HepG2 (cell line): ENCODE results near the gene TSPAN2. TPM values are rescaled to one million over a fixed set of nuclear protein-coding genes. Genes with fewer than 3 reads are reported as not detected.

Experiments
- ATAC-seq: fragments of 200-7000 bp; cut with Tn5 transposase; 3 replicates; pipeline ENCODE4 v1.9.1; 2020; ENCODE audit warnings: mild to moderate bottlenecking, moderate library complexity
- BruUV-seq: library from RNA; stranded (reverse); fragments of 400-500 nt; replicated peaks from 2 replicates; lab custom pipeline; 2021; lab: Mats Ljungman, UMichigan
- CTCF ChIA-PET: fragments of 300-600 bp; formaldehyde crosslinking; extraction: SDS; loops from one replicate; lab custom pipeline; 2021; ENCODE audit warnings: low total read pairs, inconsistent platforms, low intra/inter-chr PET ratio; lab: Yijun Ruan, JAX
- POLR2A ChIA-PET: fragments of 350-600 bp; sonication (Branson Sonifier 250); formaldehyde crosslinking; loops from one replicate; lab custom pipeline; 2020; ENCODE audit warnings: antibody characterized with exemption, inconsistent platforms; lab: Yijun Ruan, JAX
- DNase-seq: peaks from one replicate; pipeline ENCODE4 v3.0.0-alpha.2; 2015; ENCODE audit warnings: low spot score
- FAIRE-seq: peaks from 3 replicates; lab custom pipeline; 2011; peaks lifted over from hg19 to GRCh38; lab: Jason Lieb, UNC
- H2AFZ ChIP-seq: one replicate; pipeline ENCODE4 v1.6.1; 2011; ENCODE audit warnings: low read length, inconsistent platforms
- H3K27ac ChIP-seq: fragments of 300-600 bp; 3 replicates; pipeline ENCODE4 v1.8.0; 2011; ENCODE audit warnings: mixed run types, mild to moderate bottlenecking, mixed read lengths, low read length, inconsistent platforms; ENCODE audit not compliant: insufficient read depth; ENCODE audit errors: extremely low read length
- H3K27me3 ChIP-seq, 2 experiments: fragments of 200-600 bp in 1 of 2; 2 replicates in 1 of 2; 3 replicates in 1 of 2; pipeline versions ENCODE4 v1.6.0 to v1.8.0; 2011; ENCODE audit warnings: low read length in 2 of 2, mild to moderate bottlenecking in 2 of 2, moderate library complexity in 2 of 2, inconsistent platforms in 1 of 2; ENCODE audit not compliant: insufficient read depth in 2 of 2, control insufficient read depth in 1 of 2
- H3K36me3 ChIP-seq, 2 experiments: fragments of 200-600 bp in 1 of 2; replicated peaks in 1 of 2; 2 replicates in 1 of 2; 3 replicates in 1 of 2; pipeline versions ENCODE4 v1.5.1 to v1.8.0; 2011; ENCODE audit warnings: low read length in 2 of 2, inconsistent platforms in 1 of 2; ENCODE audit not compliant: insufficient read depth in 2 of 2, control insufficient read depth in 1 of 2
- H3K4me1 ChIP-seq: 2 replicates; pipeline ENCODE4 v1.5.1; 2012; ENCODE audit warnings: low read length, inconsistent platforms; ENCODE audit not compliant: insufficient read depth
- H3K4me2 ChIP-seq: 2 replicates; pipeline ENCODE4 v1.6.0; 2011; ENCODE audit warnings: low read depth, low read length, inconsistent platforms
- H3K4me3 ChIP-seq, 3 experiments: fragments of 200-600 bp in 1 of 3; sonication (generic), shearing (Covaris generic) in 1 of 3; replicated peaks in 1 of 3; 2 replicates each; pipeline ENCODE4 v1.5.1; 2011 to 2016; ENCODE audit warnings: low read length in 3 of 3, inconsistent platforms in 2 of 3, low read depth in 2 of 3, mild to moderate bottlenecking in 2 of 3, control low read depth in 1 of 3, mixed read lengths in 1 of 3; ENCODE audit not compliant: insufficient read depth in 1 of 3
- H3K79me2 ChIP-seq: one replicate; pipeline ENCODE4 v1.6.1; 2011; ENCODE audit warnings: low read length, inconsistent platforms; ENCODE audit not compliant: insufficient read depth
- H3K9ac ChIP-seq: 2 replicates; pipeline ENCODE4 v1.6.0; 2011; ENCODE audit warnings: mild to moderate bottlenecking, low read depth, low read length, inconsistent platforms; ENCODE audit not compliant: insufficient read depth
- H3K9me3 ChIP-seq: 2 replicates; pipeline ENCODE4 v1.5.1; 2012; ENCODE audit warnings: mild to moderate bottlenecking, low read length
- H4K20me1 ChIP-seq: 2 replicates; pipeline ENCODE4 v1.6.0; 2011; ENCODE audit warnings: inconsistent platforms, mild to moderate bottlenecking, low read length, moderate library complexity; ENCODE audit not compliant: insufficient read depth
- ATF4 ChIP-seq, 2 experiments: fragments of 450-650 bp in 1 of 2; sonication (generic) in 1 of 2; formaldehyde crosslinking; IDR thresholded peaks; 2 replicates each; pipeline versions ENCODE4 v1.5.0 to v1.8.0; 2020 to 2022; ENCODE audit warnings: mild to moderate bottlenecking in 1 of 2, missing genetic modification reagents in 1 of 2
- SRSF1 ChIP-seq: fragments of 200-400 bp; formaldehyde crosslinking; optimal IDR thresholded peaks from 2 replicates; pipeline ENCODE3; 2017; ENCODE audit warnings: mild to moderate bottlenecking, low read depth, low read length, moderate library complexity
- ZFP1 ChIP-seq: IDR thresholded peaks from 2 replicates; pipeline ENCODE4 v1.6.1; 2016
- ZNF547 ChIP-seq: sonication (generic); formaldehyde crosslinking; IDR thresholded peaks from 2 replicates; pipeline ENCODE4 v1.5.1; 2020; ENCODE audit warnings: mild to moderate bottlenecking, missing genetic modification reagents
- ZNF670 ChIP-seq: sonication (generic); formaldehyde crosslinking; IDR thresholded peaks from 2 replicates; pipeline ENCODE4 v1.8.0; 2022; ENCODE audit warnings: mild to moderate bottlenecking, missing genetic modification reagents, borderline replicate concordance
- ZNF850 ChIP-seq: sonication (generic); formaldehyde crosslinking; conservative IDR thresholded peaks from 2 replicates; pipeline ENCODE4 v1.9.0; 2021; ENCODE audit warnings: mild to moderate bottlenecking, missing genetic modification reagents
- in situ Hi-C: cut with HindIII; loops from 2 replicates; pipeline ENCODE4 v1.10.0; 2017; ENCODE audit warnings: low pct_unique_long_range_greater_than_20kb; ENCODE audit not compliant: extremely low pct_ligation_motif_present
- intact Hi-C: fragments of 100-400 bp; cut with micrococcal nuclease; formaldehyde crosslinking; loops from one replicate; pipeline ENCODE4 v1.10.0; 2022; ENCODE audit not compliant: unreplicated experiment
- polyA plus RNA-seq, 8 experiments: library from polyadenylated mRNA; depleted of rRNA in 3 of 8; stranded (reverse) in 7 of 8; unstranded in 1 of 8; fragments of >200 nt; fragmentation: Illumina TruSeq in 4 of 8; extraction: Trizol in 4 of 8; gene quantifications; 2 replicates each; pipeline versions ENCODE4 v1.2.1 to v1.2.3, GENCODE V29; 2011 to 2016; ENCODE audit warnings: low read depth in 4 of 8, missing spikeins in 1 of 8, mixed read lengths in 1 of 8; ENCODE audit not compliant: insufficient read depth in 1 of 8
- total RNA-seq, 5 experiments: library from RNA; depleted of rRNA; stranded (reverse); fragments of >200 nt; fragmentation: Illumina TruSeq; extraction: Trizol; gene quantifications; 2 replicates each; pipeline ENCODE4 v1.2.3, GENCODE V29; 2016; ENCODE audit warnings: low read depth in 1 of 5
- TF ChIP-seq, protein P1 (sequence below): IDR thresholded peaks from 2 replicates; pipeline ENCODE4 v1.6.1; 2012; ENCODE audit warnings: low read length, improper control_type of control experiment
- TF ChIP-seq, protein P2 (sequence below): IDR thresholded peaks from 2 replicates; pipeline ENCODE4 v1.6.1; 2016; ENCODE audit warnings: missing compliant biosample characterization, missing genetic modification reagents, borderline replicate concordance
- TF ChIP-seq, protein P3 (sequence below): sonication (generic); formaldehyde crosslinking; IDR thresholded peaks from 2 replicates; pipeline ENCODE4 v1.4.0; 2020; ENCODE audit warnings: missing genetic modification reagents, mild to moderate bottlenecking, borderline replicate concordance

TSPAN2 gene
- total and polyA plus RNA-seq, 2 of the 13 experiments (the other 11 are each of a cell fraction or from before 2014, with no cell fraction given): not detected

DNA sequence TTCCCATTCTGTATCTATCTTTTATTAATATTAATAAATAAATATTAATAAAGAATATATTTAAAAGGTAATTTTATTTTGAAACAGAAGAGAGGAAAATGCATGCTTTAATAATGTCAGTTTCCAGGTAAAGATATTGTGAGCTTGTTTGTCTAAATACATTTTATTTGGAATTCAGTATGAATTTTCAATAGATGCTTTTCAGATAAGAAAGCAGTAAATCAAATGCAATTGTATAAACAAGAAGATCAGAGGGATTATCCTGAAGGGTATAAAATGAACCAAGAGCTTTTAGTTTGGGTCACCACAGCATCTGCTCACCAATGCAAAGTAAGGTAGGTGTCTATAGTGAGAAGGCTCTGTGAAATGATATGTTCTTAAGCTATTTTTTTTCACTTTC, 59.8 kb downstream of the TSPAN2 start, which contains the start of gene TSHB:
TSS of gene TSHB (plus strand) at position 301 of the 400 bp plus-strand sequence. CDS start 3,537 bp downstream, outside the sequence.
- H3K79me2 ChIP-seq: no peaks in the 10 kb centered on the region
- no peak within 1 kb of the TSS for H3K27ac ChIP-seq
- no peak within 1 kb of the TSS for H3K9ac ChIP-seq
- POLR2A ChIA-PET: no interaction called here
- no peak within 1 kb of the TSS for H3K4me3 ChIP-seq
- no peak within 1 kb of the TSS for H2AFZ ChIP-seq
- BruUV-seq: no TSS peak
- H4K20me1 ChIP-seq: no peaks in the 10 kb centered on the region
- CTCF ChIA-PET: no interaction called here
- no peaks in the 10 kb centered on the region for H3K9me3 ChIP-seq
- FAIRE-seq: no peak
- H3K4me2 ChIP-seq: no peak within 1 kb of the TSS
- no peaks in the 10 kb centered on the region for H3K36me3 ChIP-seq
- no peak for ATAC-seq
- in situ Hi-C loops (no loop called here), intact Hi-C loops (no loop called here)
- H3K4me1 ChIP-seq: no peaks in the 10 kb centered on the region
- DNase-seq: no peak
- no peaks in the 10 kb centered on the region for H3K27me3 ChIP-seq
- TF ChIP-seq ZNF670 (CRISPR knock-in tag) (no peak), SRSF1 (no peak), ATF4 (CRISPR knock-in tag; IDR thresholded peaks at IDR 0.05) (no peak), ZFP1 (CRISPR knock-in tag) (no peak), ZNF547 (no peak), ZNF850 (CRISPR knock-in tag) (no peak)
- TF ChIP-seq, protein P1, sequence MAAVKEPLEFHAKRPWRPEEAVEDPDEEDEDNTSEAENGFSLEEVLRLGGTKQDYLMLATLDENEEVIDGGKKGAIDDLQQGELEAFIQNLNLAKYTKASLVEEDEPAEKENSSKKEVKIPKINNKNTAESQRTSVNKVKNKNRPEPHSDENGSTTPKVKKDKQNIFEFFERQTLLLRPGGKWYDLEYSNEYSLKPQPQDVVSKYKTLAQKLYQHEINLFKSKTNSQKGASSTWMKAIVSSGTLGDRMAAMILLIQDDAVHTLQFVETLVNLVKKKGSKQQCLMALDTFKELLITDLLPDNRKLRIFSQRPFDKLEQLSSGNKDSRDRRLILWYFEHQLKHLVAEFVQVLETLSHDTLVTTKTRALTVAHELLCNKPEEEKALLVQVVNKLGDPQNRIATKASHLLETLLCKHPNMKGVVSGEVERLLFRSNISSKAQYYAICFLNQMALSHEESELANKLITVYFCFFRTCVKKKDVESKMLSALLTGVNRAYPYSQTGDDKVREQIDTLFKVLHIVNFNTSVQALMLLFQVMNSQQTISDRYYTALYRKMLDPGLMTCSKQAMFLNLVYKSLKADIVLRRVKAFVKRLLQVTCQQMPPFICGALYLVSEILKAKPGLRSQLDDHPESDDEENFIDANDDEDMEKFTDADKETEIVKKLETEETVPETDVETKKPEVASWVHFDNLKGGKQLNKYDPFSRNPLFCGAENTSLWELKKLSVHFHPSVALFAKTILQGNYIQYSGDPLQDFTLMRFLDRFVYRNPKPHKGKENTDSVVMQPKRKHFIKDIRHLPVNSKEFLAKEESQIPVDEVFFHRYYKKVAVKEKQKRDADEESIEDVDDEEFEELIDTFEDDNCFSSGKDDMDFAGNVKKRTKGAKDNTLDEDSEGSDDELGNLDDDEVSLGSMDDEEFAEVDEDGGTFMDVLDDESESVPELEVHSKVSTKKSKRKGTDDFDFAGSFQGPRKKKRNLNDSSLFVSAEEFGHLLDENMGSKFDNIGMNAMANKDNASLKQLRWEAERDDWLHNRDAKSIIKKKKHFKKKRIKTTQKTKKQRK: no peak
- TF ChIP-seq, protein P2, sequence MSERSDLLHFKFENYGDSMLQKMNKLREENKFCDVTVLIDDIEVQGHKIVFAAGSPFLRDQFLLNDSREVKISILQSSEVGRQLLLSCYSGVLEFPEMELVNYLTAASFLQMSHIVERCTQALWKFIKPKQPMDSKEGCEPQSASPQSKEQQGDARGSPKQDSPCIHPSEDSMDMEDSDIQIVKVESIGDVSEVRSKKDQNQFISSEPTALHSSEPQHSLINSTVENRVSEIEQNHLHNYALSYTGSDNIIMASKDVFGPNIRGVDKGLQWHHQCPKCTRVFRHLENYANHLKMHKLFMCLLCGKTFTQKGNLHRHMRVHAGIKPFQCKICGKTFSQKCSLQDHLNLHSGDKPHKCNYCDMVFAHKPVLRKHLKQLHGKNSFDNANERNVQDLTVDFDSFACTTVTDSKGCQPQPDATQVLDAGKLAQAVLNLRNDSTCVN (CRISPR knock-in tag): no peak
- TF ChIP-seq, protein P3, sequence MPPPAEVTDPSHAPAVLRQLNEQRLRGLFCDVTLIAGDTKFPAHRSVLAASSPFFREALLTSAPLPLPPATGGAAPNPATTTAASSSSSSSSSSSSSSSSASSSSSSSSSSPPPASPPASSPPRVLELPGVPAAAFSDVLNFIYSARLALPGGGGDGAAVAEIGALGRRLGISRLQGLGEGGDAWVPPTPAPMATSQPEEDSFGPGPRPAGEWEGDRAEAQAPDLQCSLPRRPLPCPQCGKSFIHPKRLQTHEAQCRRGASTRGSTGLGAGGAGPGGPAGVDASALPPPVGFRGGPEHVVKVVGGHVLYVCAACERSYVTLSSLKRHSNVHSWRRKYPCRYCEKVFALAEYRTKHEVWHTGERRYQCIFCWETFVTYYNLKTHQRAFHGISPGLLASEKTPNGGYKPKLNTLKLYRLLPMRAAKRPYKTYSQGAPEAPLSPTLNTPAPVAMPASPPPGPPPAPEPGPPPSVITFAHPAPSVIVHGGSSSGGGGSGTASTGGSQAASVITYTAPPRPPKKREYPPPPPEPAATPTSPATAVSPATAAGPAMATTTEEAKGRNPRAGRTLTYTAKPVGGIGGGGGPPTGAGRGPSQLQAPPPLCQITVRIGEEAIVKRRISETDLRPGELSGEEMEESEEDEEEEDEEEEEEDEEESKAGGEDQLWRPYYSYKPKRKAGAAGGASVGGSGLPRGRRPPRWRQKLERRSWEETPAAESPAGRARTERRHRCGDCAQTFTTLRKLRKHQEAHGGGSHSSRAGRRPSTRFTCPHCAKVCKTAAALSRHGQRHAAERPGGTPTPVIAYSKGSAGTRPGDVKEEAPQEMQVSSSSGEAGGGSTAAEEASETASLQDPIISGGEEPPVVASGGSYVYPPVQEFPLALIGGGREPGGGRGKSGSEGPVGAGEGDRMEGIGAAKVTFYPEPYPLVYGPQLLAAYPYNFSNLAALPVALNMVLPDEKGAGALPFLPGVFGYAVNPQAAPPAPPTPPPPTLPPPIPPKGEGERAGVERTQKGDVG: no peak
